ENCODE results near the gene ZBTB44.
A peak's percentile ranks its signal among the peaks of the same experiment; 100 is the strongest.
"Not testable (repeated sequence)": the region's sequence is repeated elsewhere in the genome, so short reads cannot be mapped to it uniquely, and the experiment has no call there.

Gene ZBTB44

GRCh38 chr11:130314750-130315285 is at the start of gene ZBTB44:
ZBTB44 (minus strand) TSS chr11:130314917; CDS start chr11:130261873, 53,044 bp downstream.
- DNase-seq, result peak; percentile 55 to 77

GRCh38 chr11:130359419-130359818 is 44.7 kb upstream of the ZBTB44 start:
- no peak for DNase-seq

- DNase-seq, result no peak
These were observed 43.7 kb upstream of the ZBTB44 start for GRCh38 chr11:130358398-130358797.

GRCh38 chr11:130347261-130347660 is 32.5 kb upstream of the ZBTB44 start:
- DNase-seq, result no peak

- no peak for DNase-seq
These were observed 30.1 kb upstream of the ZBTB44 start for GRCh38 chr11:130344841-130345240.

GRCh38 chr11:130340671-130341319 is 26.1 kb upstream of the ZBTB44 start:
- no peak for DNase-seq

- DNase-seq, result no peak
These were observed 23.9 kb upstream of the ZBTB44 start for GRCh38 chr11:130338667-130339066.

GRCh38 chr11:130337281-130338089 is 22.8 kb upstream of the ZBTB44 start:
- DNase-seq, result no peak

GRCh38 chr11:130331397-130331796 is 16.7 kb upstream of the ZBTB44 start:
- not testable (repeated sequence) for DNase-seq

- no peak for DNase-seq
These were observed 15.5 kb upstream of the ZBTB44 start for GRCh38 chr11:130330101-130330684.

- DNase-seq, result no peak
These were observed 13.7 kb upstream of the ZBTB44 start for GRCh38 chr11:130328420-130328819.

GRCh38 chr11:130327716-130328115 is 13.0 kb upstream of the ZBTB44 start:
- no peak for DNase-seq

- no peak for DNase-seq
These were observed 11.0 kb upstream of the ZBTB44 start for GRCh38 chr11:130325691-130326090.

- no peak for DNase-seq
These were observed 9.0 kb upstream of the ZBTB44 start for GRCh38 chr11:130323452-130324450.

- DNase-seq, result no peak
These were observed 7.4 kb upstream of the ZBTB44 start for GRCh38 chr11:130322126-130322525.

- DNase-seq, result no peak
These were observed 3.4 kb upstream of the ZBTB44 start for GRCh38 chr11:130318031-130318673.

GRCh38 chr11:130315354-130315970 is 745 bp upstream of the ZBTB44 start:
- DNase-seq, result no peak

- peak; percentile 34 to 73 for DNase-seq
These were observed 450 bp downstream of the ZBTB44 start for GRCh38 chr11:130314184-130314749.

GRCh38 chr11:130313383-130314183 is 1.1 kb downstream of the ZBTB44 start:
- DNase-seq, result no peak

- DNase-seq, result no peak
These were observed 2.7 kb downstream of the ZBTB44 start for GRCh38 chr11:130312046-130312445.

Data from SW 1271 (cell line).